ENCODE results near the gene YIPF2. TPM values are rescaled to one million over a fixed set of nuclear protein-coding genes. Genes with fewer than 3 reads are reported as not detected.
"Not testable (repeated sequence)": the region's sequence is repeated elsewhere in the genome, so short reads cannot be mapped to it uniquely, and the experiment has no call there.

YIPF2 gene
- total RNA-seq, 1 donor from 2014 or later: 53.3 TPM

DNA sequence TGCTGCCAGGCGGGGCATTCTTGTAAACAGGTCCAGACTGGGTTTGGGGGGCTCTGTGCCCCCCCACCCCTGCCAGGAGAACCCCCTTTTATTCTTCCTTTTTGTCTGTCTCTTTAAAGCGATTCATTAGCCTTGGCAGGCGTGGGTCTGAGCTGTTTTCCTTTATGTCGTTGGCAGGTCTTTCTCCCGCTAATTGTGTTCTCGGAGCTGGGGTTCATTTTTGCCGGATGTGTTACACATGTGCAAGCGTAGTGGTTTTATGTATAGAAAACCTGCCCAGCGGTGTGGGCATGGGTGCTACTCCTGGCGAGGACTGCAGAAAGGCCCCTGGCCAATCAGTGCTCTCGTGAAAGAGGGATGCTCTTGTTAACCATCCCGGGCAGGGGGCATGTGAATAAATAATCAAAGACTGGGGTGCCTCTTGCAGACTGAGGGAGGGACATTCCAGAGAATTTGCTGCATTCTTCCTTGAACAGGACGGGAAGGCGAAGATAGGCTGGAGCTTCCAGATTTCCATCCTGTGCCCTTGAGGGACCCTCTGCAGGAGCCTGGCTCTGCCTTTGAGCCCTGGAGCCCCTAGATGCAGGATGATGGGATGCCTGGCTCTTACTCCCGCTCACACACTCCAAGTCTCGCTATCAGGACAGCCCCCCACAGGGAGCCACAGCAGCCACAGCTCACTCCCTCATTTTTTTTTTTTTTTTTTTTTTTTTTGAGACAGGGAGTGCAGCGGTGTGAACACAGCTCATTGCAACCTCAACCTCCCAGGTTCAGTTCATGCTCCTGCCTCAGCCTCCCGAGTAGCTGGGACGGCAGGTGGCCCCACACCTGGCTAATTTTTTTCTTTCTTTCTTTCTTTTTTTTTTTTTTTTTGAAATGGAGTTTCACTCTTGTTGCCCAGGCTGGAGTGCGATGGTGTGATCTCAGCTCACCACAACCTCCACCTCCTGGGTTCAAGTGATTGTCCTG lies 43.0 kb downstream of the YIPF2 start:
- H3K27me3 Mint-ChIP-seq: no peaks in the 10 kb centered on the region
- no peak for DNase-seq (ENCODE audit: low spot score, unreplicated experiment)
- TF ChIP-seq, protein P1, sequence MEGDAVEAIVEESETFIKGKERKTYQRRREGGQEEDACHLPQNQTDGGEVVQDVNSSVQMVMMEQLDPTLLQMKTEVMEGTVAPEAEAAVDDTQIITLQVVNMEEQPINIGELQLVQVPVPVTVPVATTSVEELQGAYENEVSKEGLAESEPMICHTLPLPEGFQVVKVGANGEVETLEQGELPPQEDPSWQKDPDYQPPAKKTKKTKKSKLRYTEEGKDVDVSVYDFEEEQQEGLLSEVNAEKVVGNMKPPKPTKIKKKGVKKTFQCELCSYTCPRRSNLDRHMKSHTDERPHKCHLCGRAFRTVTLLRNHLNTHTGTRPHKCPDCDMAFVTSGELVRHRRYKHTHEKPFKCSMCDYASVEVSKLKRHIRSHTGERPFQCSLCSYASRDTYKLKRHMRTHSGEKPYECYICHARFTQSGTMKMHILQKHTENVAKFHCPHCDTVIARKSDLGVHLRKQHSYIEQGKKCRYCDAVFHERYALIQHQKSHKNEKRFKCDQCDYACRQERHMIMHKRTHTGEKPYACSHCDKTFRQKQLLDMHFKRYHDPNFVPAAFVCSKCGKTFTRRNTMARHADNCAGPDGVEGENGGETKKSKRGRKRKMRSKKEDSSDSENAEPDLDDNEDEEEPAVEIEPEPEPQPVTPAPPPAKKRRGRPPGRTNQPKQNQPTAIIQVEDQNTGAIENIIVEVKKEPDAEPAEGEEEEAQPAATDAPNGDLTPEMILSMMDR (IDR thresholded peaks at IDR 0.05; ENCODE audit: unreplicated experiment): no peak
- peak overlapping the region; percentile 45 for H3K27ac Mint-ChIP-seq
- no peaks in the 10 kb centered on the region for H3K36me3 Mint-ChIP-seq (ENCODE audit: insufficient read depth)
- peaks cover 29% of the 10 kb centered on the region for H3K4me1 Mint-ChIP-seq (ENCODE audit: low read depth)
- H3K9me3 Mint-ChIP-seq (ENCODE audit: low read depth): no peaks in the 10 kb centered on the region
- no peak overlapping the region for H3K4me3 Mint-ChIP-seq (ENCODE audit: low read depth)

DNA sequence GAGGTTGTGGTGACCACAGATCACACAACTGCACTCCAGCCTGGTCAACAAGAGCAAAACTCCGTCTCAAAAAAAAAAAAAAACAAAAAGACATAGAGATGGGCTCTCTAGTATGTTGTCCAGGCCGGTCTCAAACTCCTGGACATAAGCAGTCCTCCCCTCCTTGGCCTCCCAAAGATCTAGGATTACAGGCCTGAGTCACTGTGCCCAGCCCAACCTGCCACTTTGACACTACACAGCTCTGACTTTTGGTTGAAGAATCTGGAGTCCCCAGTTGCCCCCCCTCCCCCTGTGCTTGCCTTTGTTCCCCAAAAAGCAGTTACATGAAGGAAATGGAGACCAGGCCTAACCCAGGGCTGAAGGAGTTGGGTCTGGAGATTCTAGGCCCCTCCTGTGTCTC lies 44.2 kb downstream of the YIPF2 start:
- H3K27ac Mint-ChIP-seq: no peak overlapping the region
- no peak overlapping the region for H3K4me3 Mint-ChIP-seq (ENCODE audit: low read depth)
- H3K36me3 Mint-ChIP-seq (ENCODE audit: insufficient read depth): peaks cover under 1% of the 10 kb centered on the region
- TF ChIP-seq, protein P1 (IDR thresholded peaks at IDR 0.05; ENCODE audit: unreplicated experiment): no peak
- no peak for DNase-seq (ENCODE audit: low spot score, unreplicated experiment)
- no peaks in the 10 kb centered on the region for H3K9me3 Mint-ChIP-seq (ENCODE audit: low read depth)
- H3K27me3 Mint-ChIP-seq: no peaks in the 10 kb centered on the region
- H3K4me1 Mint-ChIP-seq (ENCODE audit: low read depth): peaks cover 35% of the 10 kb centered on the region

DNA sequence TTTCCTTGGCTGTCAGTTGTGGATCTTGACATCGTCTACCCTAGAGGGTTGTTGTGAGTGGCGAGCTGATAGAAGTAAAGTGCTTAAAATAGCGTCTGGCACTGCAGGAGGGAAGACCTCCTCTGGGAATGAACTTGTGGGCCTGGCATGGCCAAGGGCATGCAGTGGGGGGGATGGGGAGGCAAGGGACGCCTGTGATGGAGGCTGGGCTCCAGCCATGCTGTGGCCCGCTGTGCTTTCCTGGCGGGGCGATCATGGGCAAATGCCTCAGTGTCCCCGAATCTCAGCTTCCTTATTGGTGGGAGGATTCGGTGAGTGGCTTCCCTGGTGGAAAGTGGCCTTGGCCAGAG lies 46.4 kb downstream of the YIPF2 start:
- Mint-ChIP-seq H3K4me1 (ENCODE audit: low read depth) (peaks cover 31% of the 10 kb centered on the region), H3K9me3 (ENCODE audit: low read depth) (peaks cover 3% of the 10 kb centered on the region), H3K4me3 (ENCODE audit: low read depth) (peak overlapping the region; percentile 26), H3K36me3 (ENCODE audit: insufficient read depth) (peaks cover 3% of the 10 kb centered on the region), H3K27me3 (no peaks in the 10 kb centered on the region), H3K27ac (peak overlapping the region; percentile 75)
- no peak for DNase-seq (ENCODE audit: low spot score, unreplicated experiment)
- TF ChIP-seq, protein P1 (IDR thresholded peaks at IDR 0.05; ENCODE audit: unreplicated experiment): no peak

DNA sequence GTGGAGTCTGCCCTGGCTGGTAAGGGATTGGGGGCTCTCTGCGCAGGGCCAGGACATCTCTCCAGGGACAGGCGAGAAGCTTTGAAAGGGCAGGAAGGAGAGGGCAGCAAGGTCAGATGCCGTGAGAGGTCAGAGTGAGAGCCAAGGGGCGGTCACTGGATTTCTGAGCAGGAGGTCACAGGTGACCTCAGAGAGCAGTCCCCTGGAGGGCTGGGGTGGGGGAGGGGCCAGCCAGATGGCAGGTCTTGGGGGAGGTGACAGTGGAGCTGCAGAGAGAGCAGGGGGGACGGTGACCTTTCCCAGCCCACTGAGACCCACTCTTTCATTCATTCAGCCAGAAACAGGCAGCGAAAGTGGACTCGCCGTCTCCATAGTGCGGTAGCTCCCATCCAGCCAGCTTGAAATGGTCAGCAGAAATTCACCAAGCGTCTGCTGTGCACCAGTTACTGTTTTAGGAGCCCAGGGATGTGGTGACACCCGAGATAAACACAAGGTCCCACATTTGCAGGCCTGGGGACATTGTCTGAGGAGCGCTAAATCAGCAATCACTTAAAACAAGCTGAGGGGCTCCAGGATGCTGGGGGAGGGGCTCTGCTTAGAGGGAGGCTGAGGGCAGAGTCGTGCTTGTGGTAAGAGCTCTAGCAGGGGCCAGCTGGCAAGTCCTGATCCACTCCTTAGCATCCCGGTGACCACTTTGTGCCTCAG lies 46.9 kb downstream of the YIPF2 start:
- peaks cover 3% of the 10 kb centered on the region for H3K36me3 Mint-ChIP-seq (ENCODE audit: insufficient read depth)
- DNase-seq (ENCODE audit: low spot score, unreplicated experiment): no peak
- no peaks in the 10 kb centered on the region for H3K27me3 Mint-ChIP-seq
- H3K27ac Mint-ChIP-seq: peak overlapping the region; percentile 75
- H3K4me1 Mint-ChIP-seq (ENCODE audit: low read depth): peaks cover 30% of the 10 kb centered on the region
- peaks cover 3% of the 10 kb centered on the region for H3K9me3 Mint-ChIP-seq (ENCODE audit: low read depth)
- TF ChIP-seq, protein P1 (IDR thresholded peaks at IDR 0.05; ENCODE audit: unreplicated experiment): no peak
- peak overlapping the region; percentile 26 for H3K4me3 Mint-ChIP-seq (ENCODE audit: low read depth)

DNA sequence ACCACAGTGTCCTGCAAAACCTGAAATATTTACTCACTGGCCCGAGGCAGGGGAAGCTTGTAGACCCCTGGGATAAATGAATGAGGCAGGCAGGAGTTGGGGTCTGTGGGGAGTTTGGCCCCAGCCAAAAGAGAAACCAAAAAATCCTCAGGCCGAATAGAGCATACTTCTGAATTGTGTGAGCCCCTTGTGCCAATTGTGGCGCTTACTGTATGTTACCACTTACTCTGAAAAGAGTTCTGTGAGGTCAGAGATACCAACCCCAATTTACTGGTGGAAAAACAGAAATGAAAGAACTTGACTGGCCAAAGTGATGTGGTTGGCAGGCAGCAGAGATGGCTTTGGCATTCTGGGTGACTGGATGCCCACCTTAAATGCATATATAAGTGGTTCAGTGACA lies 50.2 kb downstream of the YIPF2 start:
- Mint-ChIP-seq H3K36me3 (ENCODE audit: insufficient read depth) (peaks cover 3% of the 10 kb centered on the region), H3K4me3 (ENCODE audit: low read depth) (no peak overlapping the region), H3K9me3 (ENCODE audit: low read depth) (peaks cover 3% of the 10 kb centered on the region), H3K4me1 (ENCODE audit: low read depth) (peaks cover 29% of the 10 kb centered on the region), H3K27me3 (no peaks in the 10 kb centered on the region), H3K27ac (peak overlapping the region; percentile 88)
- DNase-seq (ENCODE audit: low spot score, unreplicated experiment): no peak
- TF ChIP-seq, protein P1 (IDR thresholded peaks at IDR 0.05; ENCODE audit: unreplicated experiment): no peak

DNA sequence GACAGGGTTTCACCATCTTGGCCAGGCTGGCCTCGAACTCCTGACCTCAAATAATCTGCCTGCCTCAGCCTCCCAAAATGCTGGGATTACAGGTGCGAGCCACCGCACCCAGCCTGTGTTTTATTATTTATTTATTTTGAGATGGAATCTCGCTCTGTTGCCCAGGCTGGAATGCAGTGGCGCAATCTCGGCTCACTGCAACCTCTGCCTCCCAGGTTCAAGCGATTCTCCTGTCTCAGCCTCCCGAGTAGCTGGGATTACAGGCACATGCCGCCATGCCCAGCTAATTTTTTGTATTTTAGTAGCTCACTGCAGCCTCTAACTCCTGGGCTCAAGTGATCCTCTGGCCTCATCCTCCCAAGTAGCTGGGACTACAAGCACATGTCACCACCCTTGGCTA lies 50.8 kb downstream of the YIPF2 start:
- Mint-ChIP-seq H3K4me1 (ENCODE audit: low read depth) (peaks cover 32% of the 10 kb centered on the region), H3K27ac (peak overlapping the region; percentile 88)
- H3K27me3 Mint-ChIP-seq; H3K9me3 Mint-ChIP-seq (ENCODE audit: low read depth); H3K4me3 Mint-ChIP-seq (ENCODE audit: low read depth); H3K36me3 Mint-ChIP-seq (ENCODE audit: insufficient read depth); DNase-seq (ENCODE audit: low spot score, unreplicated experiment): not testable (repeated sequence)
